Activated naive CD4-positive, alpha-beta T cell treated with anti-CD3 and anti-CD28 coated beads, Interleukin-2, amount 50 U/mL, for 24 hours (primary cell): Measurements from ENCODE around the gene FBN1.

Experiments used
- H3K27ac Mint-ChIP-seq: one replicate; pipeline ENCODE4 v1.8.0; 2021; ENCODE audit warnings: mild to moderate bottlenecking, mixed read lengths
- H3K27me3 Mint-ChIP-seq: one replicate; pipeline ENCODE4 v1.8.0; 2021; ENCODE audit warnings: mixed read lengths
- H3K36me3 Mint-ChIP-seq: one replicate; pipeline ENCODE4 v1.8.0; 2021; ENCODE audit warnings: mixed read lengths
- H3K4me1 Mint-ChIP-seq: one replicate; pipeline ENCODE4 v1.8.0; 2021; ENCODE audit warnings: mixed read lengths
- H3K4me3 Mint-ChIP-seq: one replicate; pipeline ENCODE4 v1.8.0; 2021; ENCODE audit warnings: mild to moderate bottlenecking, mixed read lengths
- H3K9me3 Mint-ChIP-seq: one replicate; pipeline ENCODE4 v1.8.0; 2021; ENCODE audit warnings: mixed read lengths

FBN1 gene

GRCh38 chr15:48419896-48420295 is 225.6 kb downstream of the FBN1 start:
- H3K4me3 Mint-ChIP-seq: no peak overlapping the region
- no peaks in the 10 kb centered on the region for H3K36me3 Mint-ChIP-seq

DNA sequence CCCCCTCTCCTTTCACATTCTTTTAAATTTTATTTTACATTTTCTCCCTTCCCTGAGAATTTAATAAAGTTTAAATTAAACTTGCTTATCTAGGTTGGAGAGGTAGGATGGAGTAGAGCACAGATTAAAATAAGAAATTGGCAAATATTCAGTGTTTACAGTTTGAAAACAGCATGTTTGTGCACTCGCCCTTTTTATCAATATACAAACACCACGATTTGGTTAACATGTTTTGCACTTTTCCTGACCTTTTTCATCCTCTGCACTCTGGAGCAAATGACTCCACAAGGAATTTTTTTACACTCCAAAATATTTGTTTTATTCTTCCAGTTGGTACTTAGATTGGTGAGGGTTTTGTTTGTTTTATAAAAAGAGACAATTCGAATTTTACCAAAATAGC is 227.2 kb downstream of the FBN1 start:
- Mint-ChIP-seq H3K9me3 (no peaks in the 10 kb centered on the region), H3K4me1 (no peaks in the 10 kb centered on the region), H3K4me3 (no peak overlapping the region), H3K27ac (no peak overlapping the region), H3K36me3 (no peaks in the 10 kb centered on the region), H3K27me3 (no peaks in the 10 kb centered on the region)

More at GRCh38 chr15:48419896-48420295, 225.6 kb downstream of the FBN1 start:
- Mint-ChIP-seq H3K4me1 (no peaks in the 10 kb centered on the region), H3K27me3 (no peaks in the 10 kb centered on the region), H3K27ac (no peak overlapping the region), H3K9me3 (no peaks in the 10 kb centered on the region)

- peaks cover 1% of the 10 kb centered on the region for H3K27me3 Mint-ChIP-seq
- no peaks in the 10 kb centered on the region for H3K4me1 Mint-ChIP-seq
- H3K36me3 Mint-ChIP-seq: no peaks in the 10 kb centered on the region
- no peak overlapping the region for H3K4me3 Mint-ChIP-seq
- H3K27ac Mint-ChIP-seq: no peak overlapping the region
- H3K9me3 Mint-ChIP-seq: no peaks in the 10 kb centered on the region
These were observed 229.2 kb downstream of the FBN1 start for GRCh38 chr15:48416301-48416700.

GRCh38 chr15:48415036-48415886 is 230.2 kb downstream of the FBN1 start:
- Mint-ChIP-seq H3K27ac (no peak overlapping the region), H3K4me1 (no peaks in the 10 kb centered on the region), H3K36me3 (no peaks in the 10 kb centered on the region), H3K4me3 (no peak overlapping the region), H3K27me3 (peaks cover 1% of the 10 kb centered on the region), H3K9me3 (no peaks in the 10 kb centered on the region)

DNA sequence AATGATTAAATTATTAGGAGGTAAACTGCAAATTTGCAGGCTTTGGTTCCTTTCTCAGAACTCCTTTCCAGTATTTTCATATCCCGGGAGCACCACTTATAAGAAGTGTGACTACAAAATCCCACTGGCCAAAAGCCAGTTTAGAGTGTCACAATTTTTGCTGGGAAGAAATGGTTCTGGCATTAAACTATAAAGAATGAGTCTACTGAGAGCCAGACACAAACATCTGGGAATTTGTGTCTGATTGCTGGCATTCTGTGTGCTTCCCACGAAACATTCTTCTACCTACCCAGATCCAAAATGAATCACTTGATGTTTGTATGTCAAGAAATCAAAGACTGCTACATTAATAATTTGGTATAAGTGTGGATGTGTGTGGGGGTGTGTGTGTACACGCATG is 231.5 kb downstream of the FBN1 start:
- Mint-ChIP-seq H3K36me3 (no peaks in the 10 kb centered on the region), H3K9me3 (no peaks in the 10 kb centered on the region), H3K27ac (no peak overlapping the region), H3K27me3 (peaks cover 1% of the 10 kb centered on the region), H3K4me3 (no peak overlapping the region), H3K4me1 (no peaks in the 10 kb centered on the region)

GRCh38 chr15:48413304-48413703 is 232.2 kb downstream of the FBN1 start:
- Mint-ChIP-seq H3K27ac (no peak overlapping the region), H3K9me3 (no peaks in the 10 kb centered on the region), H3K27me3 (peaks cover 1% of the 10 kb centered on the region), H3K36me3 (no peaks in the 10 kb centered on the region), H3K4me1 (no peaks in the 10 kb centered on the region), H3K4me3 (no peak overlapping the region)

- Mint-ChIP-seq H3K27ac (no peak overlapping the region), H3K9me3 (no peaks in the 10 kb centered on the region), H3K4me3 (no peak overlapping the region), H3K36me3 (no peaks in the 10 kb centered on the region), H3K4me1 (no peaks in the 10 kb centered on the region), H3K27me3 (peaks cover 1% of the 10 kb centered on the region)
These were observed 233.4 kb downstream of the FBN1 start for GRCh38 chr15:48411971-48412591.

GRCh38 chr15:48409623-48410022 is 235.9 kb downstream of the FBN1 start:
- H3K36me3 Mint-ChIP-seq: no peaks in the 10 kb centered on the region
- H3K4me3 Mint-ChIP-seq: no peak overlapping the region
- H3K9me3 Mint-ChIP-seq: no peaks in the 10 kb centered on the region
- H3K27me3 Mint-ChIP-seq: peaks cover 1% of the 10 kb centered on the region
- no peak overlapping the region for H3K27ac Mint-ChIP-seq
- H3K4me1 Mint-ChIP-seq: no peaks in the 10 kb centered on the region

GRCh38 chr15:48408327-48408726 is 237.2 kb downstream of the FBN1 start:
- Mint-ChIP-seq H3K4me1 (no peaks in the 10 kb centered on the region), H3K27ac (no peak overlapping the region)

DNA sequence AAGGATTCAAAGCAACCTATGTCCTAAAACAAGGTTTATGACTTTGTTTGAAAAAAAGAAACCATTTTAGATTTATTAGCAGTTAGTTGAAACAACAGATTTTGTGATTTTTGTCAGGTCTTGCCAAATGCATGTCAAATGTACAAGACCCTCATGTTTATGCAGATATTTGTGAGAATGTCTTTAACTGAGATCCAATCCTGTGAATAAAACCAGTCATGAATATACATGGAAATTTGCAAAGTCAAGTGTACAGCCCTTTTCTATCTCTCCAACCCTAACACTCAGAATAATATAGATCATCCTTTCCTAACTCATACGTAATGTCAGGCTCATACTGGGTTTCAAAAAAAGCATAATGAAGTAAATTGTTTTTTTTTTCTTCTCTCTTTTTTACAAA is 237.9 kb downstream of the FBN1 start:
- Mint-ChIP-seq H3K9me3 (no peaks in the 10 kb centered on the region), H3K36me3 (no peaks in the 10 kb centered on the region), H3K27ac (no peak overlapping the region), H3K4me1 (no peaks in the 10 kb centered on the region), H3K4me3 (no peak overlapping the region), H3K27me3 (peaks cover 1% of the 10 kb centered on the region)

More at GRCh38 chr15:48408327-48408726, 237.2 kb downstream of the FBN1 start:
- no peaks in the 10 kb centered on the region for H3K9me3 Mint-ChIP-seq
- H3K36me3 Mint-ChIP-seq: no peaks in the 10 kb centered on the region
- peaks cover 1% of the 10 kb centered on the region for H3K27me3 Mint-ChIP-seq
- H3K4me3 Mint-ChIP-seq: no peak overlapping the region

DNA sequence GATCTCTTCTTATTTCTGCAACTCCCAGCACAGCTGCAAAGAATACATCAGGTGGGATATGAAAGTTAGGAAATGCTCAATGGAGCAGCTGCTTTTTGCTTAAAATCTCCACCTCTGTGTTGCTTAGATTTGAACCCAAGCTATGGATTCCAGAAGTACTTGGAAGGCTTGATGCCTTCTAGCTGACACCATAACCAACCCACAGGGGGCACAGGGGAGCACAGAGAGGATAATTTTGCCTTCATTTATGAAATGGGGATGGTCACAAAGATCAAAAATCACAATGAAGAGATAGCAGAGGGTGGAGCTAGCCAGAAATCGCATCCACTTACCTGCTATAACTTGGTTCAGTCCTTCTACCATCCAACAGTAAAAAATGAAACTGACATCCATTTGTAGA is 238.6 kb downstream of the FBN1 start:
- Mint-ChIP-seq H3K9me3 (no peaks in the 10 kb centered on the region), H3K27me3 (no peaks in the 10 kb centered on the region), H3K27ac (no peak overlapping the region), H3K4me3 (no peak overlapping the region), H3K4me1 (no peaks in the 10 kb centered on the region), H3K36me3 (no peaks in the 10 kb centered on the region)

- Mint-ChIP-seq H3K9me3 (no peaks in the 10 kb centered on the region), H3K36me3 (no peaks in the 10 kb centered on the region), H3K4me3 (no peak overlapping the region), H3K4me1 (no peaks in the 10 kb centered on the region), H3K27ac (no peak overlapping the region), H3K27me3 (no peaks in the 10 kb centered on the region)
These were observed 239.1 kb downstream of the FBN1 start for GRCh38 chr15:48406266-48406891.

- no peaks in the 10 kb centered on the region for H3K36me3 Mint-ChIP-seq
- no peak overlapping the region for H3K27ac Mint-ChIP-seq
- H3K9me3 Mint-ChIP-seq: no peaks in the 10 kb centered on the region
- H3K27me3 Mint-ChIP-seq: peaks cover 1% of the 10 kb centered on the region
- H3K4me1 Mint-ChIP-seq: no peaks in the 10 kb centered on the region
- H3K4me3 Mint-ChIP-seq: no peak overlapping the region
These were observed 242.9 kb downstream of the FBN1 start for GRCh38 chr15:48402427-48403177.

DNA sequence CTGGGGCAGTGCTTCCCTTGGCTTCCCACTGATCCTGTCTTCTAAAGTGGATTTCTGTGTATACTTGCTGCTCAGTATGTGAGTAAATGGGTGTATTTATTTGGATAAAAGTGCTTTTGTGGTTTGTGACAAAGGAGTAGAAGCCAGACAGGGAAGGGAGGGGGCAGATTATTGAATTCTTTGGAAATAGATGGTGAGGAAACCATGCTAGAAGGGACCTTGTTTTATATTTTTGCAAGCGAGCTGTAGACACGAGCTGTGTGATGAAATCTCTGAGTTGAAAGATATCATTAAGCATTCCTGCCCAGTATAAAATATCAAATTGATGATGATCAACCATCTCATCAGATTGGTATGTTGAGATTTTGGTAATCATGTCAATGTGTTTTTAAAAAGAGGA is 245.4 kb downstream of the FBN1 start:
- H3K36me3 Mint-ChIP-seq: no peaks in the 10 kb centered on the region
- peaks cover 1% of the 10 kb centered on the region for H3K27me3 Mint-ChIP-seq
- H3K4me3 Mint-ChIP-seq: no peak overlapping the region
- H3K4me1 Mint-ChIP-seq: no peaks in the 10 kb centered on the region
- no peak overlapping the region for H3K27ac Mint-ChIP-seq
- H3K9me3 Mint-ChIP-seq: no peaks in the 10 kb centered on the region

- Mint-ChIP-seq H3K27me3 (peaks cover 5% of the 10 kb centered on the region), H3K36me3 (no peaks in the 10 kb centered on the region), H3K4me3 (no peak overlapping the region), H3K27ac (no peak overlapping the region), H3K9me3 (no peaks in the 10 kb centered on the region), H3K4me1 (no peaks in the 10 kb centered on the region)
These were observed 247.7 kb downstream of the FBN1 start for GRCh38 chr15:48397841-48398240.
